Mesothelial cell of epicardium (in vitro differentiated cells): Measurements from ENCODE around the gene YOD1. TPM values are rescaled to one million over a fixed set of nuclear protein-coding genes. Genes with fewer than 3 reads are reported as not detected.

ENCODE experiments used
- DNase-seq, 2 experiments: peaks; one replicate each; pipeline ENCODE4 v3.0.0; 2021; ENCODE audit warnings: low spot score in 2 of 2; ENCODE audit not compliant: unreplicated experiment in 2 of 2
- H3K27ac Mint-ChIP-seq: 2 replicates; pipeline ENCODE4 v1.8.0; 2021; ENCODE audit warnings: mixed read lengths
- H3K27me3 Mint-ChIP-seq: 2 replicates; pipeline ENCODE4 v1.8.0; 2021; ENCODE audit warnings: low read depth, mixed read lengths
- H3K36me3 Mint-ChIP-seq: 2 replicates; pipeline ENCODE4 v1.8.0; 2021; ENCODE audit warnings: mixed read lengths
- H3K4me1 Mint-ChIP-seq: 2 replicates; pipeline ENCODE4 v1.8.0; 2021; ENCODE audit warnings: mixed read lengths
- H3K4me3 Mint-ChIP-seq: 2 replicates; pipeline ENCODE4 v1.8.0; 2021; ENCODE audit warnings: mild to moderate bottlenecking, moderate library complexity, mixed read lengths
- H3K9me3 Mint-ChIP-seq: 2 replicates; pipeline ENCODE4 v1.8.0; 2021; ENCODE audit warnings: mixed read lengths
- CTCF ChIP-seq: fragments of 200-600 bp; sonication (generic); IDR thresholded peaks from one replicate; pipeline ENCODE4 v1.5.0; 2021; ENCODE audit warnings: antibody characterized with exemption; ENCODE audit not compliant: unreplicated experiment
- total RNA-seq: library from RNA; stranded (reverse); gene quantifications from 3 replicates; pipeline ENCODE4 v1.2.1, GENCODE V29; 2021

The YOD1 gene
- total RNA-seq, 1 donor from 2014 or later, result 10.3 TPM

GRCh38 chr1:207034998-207035397, 16.0 kb downstream of the YOD1 start:
- no peaks in the 10 kb centered on the region for H3K9me3 Mint-ChIP-seq
- H3K4me1 Mint-ChIP-seq, result peaks cover 6% of the 10 kb centered on the region
- TF ChIP-seq CTCF, result no peak
- no peak for DNase-seq
- H3K36me3 Mint-ChIP-seq, result no peaks in the 10 kb centered on the region
- no peak overlapping the region for H3K4me3 Mint-ChIP-seq
- no peak overlapping the region for H3K27ac Mint-ChIP-seq
- H3K27me3 Mint-ChIP-seq, result peaks cover 7% of the 10 kb centered on the region

- H3K4me1 Mint-ChIP-seq, result peaks cover 6% of the 10 kb centered on the region
- no peaks in the 10 kb centered on the region for H3K36me3 Mint-ChIP-seq
- peaks cover 10% of the 10 kb centered on the region for H3K27me3 Mint-ChIP-seq
- no peak for DNase-seq
- no peak overlapping the region for H3K27ac Mint-ChIP-seq
- no peaks in the 10 kb centered on the region for H3K9me3 Mint-ChIP-seq
- no peak for TF ChIP-seq CTCF
- H3K4me3 Mint-ChIP-seq, result no peak overlapping the region
Observed at GRCh38 chr1:207034208-207034607, 16.8 kb downstream of the YOD1 start.

- DNase-seq, result no peak
- H3K4me3 Mint-ChIP-seq, result no peak overlapping the region
- TF ChIP-seq CTCF, result no peak
- H3K27me3 Mint-ChIP-seq, result peaks cover 10% of the 10 kb centered on the region
- H3K36me3 Mint-ChIP-seq, result no peaks in the 10 kb centered on the region
- no peaks in the 10 kb centered on the region for H3K9me3 Mint-ChIP-seq
- peaks cover 6% of the 10 kb centered on the region for H3K4me1 Mint-ChIP-seq
- no peak overlapping the region for H3K27ac Mint-ChIP-seq
Observed at GRCh38 chr1:207033302-207033701, 17.7 kb downstream of the YOD1 start.

GRCh38 chr1:207032528-207033017, 18.4 kb downstream of the YOD1 start, which contains the start of gene C1orf116:
Gene C1orf116, minus strand, starts transcription at chr1:207032756. Its CDS starts 5,158 bp downstream, at chr1:207027598.
- H3K27ac Mint-ChIP-seq, result no peak within 1 kb of the TSS
- H3K4me1 Mint-ChIP-seq, result peaks cover 6% of the 10 kb centered on the region
- no peak for DNase-seq
- H3K36me3 Mint-ChIP-seq, result no peaks in the 10 kb centered on the region
- peaks cover 10% of the 10 kb centered on the region for H3K27me3 Mint-ChIP-seq
- H3K9me3 Mint-ChIP-seq, result no peaks in the 10 kb centered on the region
- TF ChIP-seq CTCF, result no peak
- no peak within 1 kb of the TSS for H3K4me3 Mint-ChIP-seq

- no peaks in the 10 kb centered on the region for H3K36me3 Mint-ChIP-seq
- H3K4me1 Mint-ChIP-seq, result peaks cover 9% of the 10 kb centered on the region
- no peak for DNase-seq
- no peak overlapping the region for H3K4me3 Mint-ChIP-seq
- no peak overlapping the region for H3K27ac Mint-ChIP-seq
- peaks cover 10% of the 10 kb centered on the region for H3K27me3 Mint-ChIP-seq
- H3K9me3 Mint-ChIP-seq, result no peaks in the 10 kb centered on the region
- TF ChIP-seq CTCF, result no peak
Observed at GRCh38 chr1:207031632-207032264, 19.3 kb downstream of the YOD1 start.
